Spleen (tissue), 11 donors: Measurements from ENCODE around the gene ITPKB. TPM values are rescaled to one million over a fixed set of nuclear protein-coding genes. Genes with fewer than 3 reads are reported as not detected.
"Not testable (repeated sequence)": the region's sequence is repeated elsewhere in the genome, so short reads cannot be mapped to it uniquely, and the experiment has no call there.

ENCODE experiments used
- DNase-seq: peaks from one replicate; pipeline ENCODE4 v3.0.0-alpha.2; 2020
- H3K27ac ChIP-seq, 8 donors: fragments of 200-600 bp; sonication (generic) in 7 of 8; 1 replicate in 4 of 8; 2 replicates in 4 of 8; pipeline versions ENCODE4 v1.5.0 to v1.8.0; 2016 to 2021; ENCODE audit warnings: inconsistent platforms in 4 of 8, mild to moderate bottlenecking in 4 of 8, moderate library complexity in 1 of 8
- H3K27me3 ChIP-seq, 7 donors: fragments of 200-600 bp; sonication (generic) in 6 of 7; replicated peaks in 1 of 7; 1 replicate in 4 of 7; 2 replicates in 3 of 7; pipeline versions ENCODE4 v1.5.0 to v1.8.0; 2016 to 2021; ENCODE audit warnings: inconsistent platforms in 3 of 7, mild to moderate bottlenecking in 1 of 7
- H3K36me3 ChIP-seq, 6 donors: fragments of 200-600 bp; sonication (generic) in 5 of 6; 1 replicate in 4 of 6; 2 replicates in 2 of 6; pipeline versions ENCODE4 v1.5.0 to v1.8.0; 2016 to 2021; ENCODE audit warnings: inconsistent platforms in 2 of 6
- H3K4me1 ChIP-seq, 6 donors: fragments of 200-600 bp; sonication (generic) in 5 of 6; 1 replicate in 3 of 6; 2 replicates in 3 of 6; pipeline versions ENCODE4 v1.5.0 to v1.8.0; 2016 to 2021; ENCODE audit warnings: inconsistent platforms in 3 of 6
- H3K4me3 ChIP-seq, 8 donors: fragments of 200-600 bp; sonication (generic) in 7 of 8; 1 replicate in 4 of 8; 2 replicates in 4 of 8; pipeline versions ENCODE4 v1.5.0 to v1.8.0; 2016 to 2021; ENCODE audit warnings: inconsistent platforms in 4 of 8, mild to moderate bottlenecking in 4 of 8, moderate library complexity in 2 of 8
- H3K9me3 ChIP-seq, 8 donors: fragments of 200-600 bp; sonication (generic) in 7 of 8; 1 replicate in 4 of 8; 2 replicates in 4 of 8; pipeline versions ENCODE4 v1.5.0 to v1.8.0; 2016 to 2021; ENCODE audit warnings: inconsistent platforms in 4 of 8
- CTCF ChIP-seq, 11 experiments: fragments of 200-600 bp in 7 of 11; fragments of 450-650 bp in 4 of 11; sonication (generic) in 4 of 11; IDR thresholded peaks in 8 of 11; conservative IDR thresholded peaks in 3 of 11; 1 replicate in 7 of 11; 2 replicates in 4 of 11; pipeline versions ENCODE4 v1.4.0 to v1.8.0; 2016 to 2021; ENCODE audit warnings: antibody characterized with exemption in 11 of 11, inconsistent platforms in 4 of 11, mild to moderate bottlenecking in 1 of 11
- POLR2A ChIP-seq, 3 donors: fragments of 450-650 bp; IDR thresholded peaks; one replicate each; pipeline ENCODE4 v1.5.1; 2017; ENCODE audit warnings: antibody characterized with exemption in 3 of 3, mild to moderate bottlenecking in 1 of 3
- POLR2AphosphoS5 ChIP-seq, 3 donors: sonication (generic); formaldehyde crosslinking; IDR thresholded peaks; one replicate each; pipeline ENCODE4 v1.5.1; 2017; ENCODE audit warnings: antibody characterized with exemption in 3 of 3
- WGBS, 5 donors: extraction: QIAGEN DNeasy Blood & Tissue Kit in 3 of 5; methylation state at CpG; one replicate each; pipeline versions ENCODE4 v1.1.5 to v1.1.7; 2013 to 2018; 5-methylcytosine and 5-hydroxymethylcytosine counted together
- intact Hi-C: fragments of 100-400 bp; cut with DNase I; formaldehyde crosslinking; loops from one replicate; pipeline ENCODE4 v1.15.0; 2023; ENCODE audit warnings: low total_unique reads
- polyA plus RNA-seq, 3 donors: library from polyadenylated mRNA; stranded (reverse); fragments of 200-250 nt; gene quantifications; one replicate each; pipeline ENCODE4 v1.2.1, GENCODE V29; 2013
- total RNA-seq, 7 donors: library from RNA; depleted of rRNA in 3 of 7; stranded (reverse); fragments of >200 nt in 3 of 7; fragmentation: NEBNext Ultra II Directional in 4 of 7; extraction: Animal tissue kit (Norgen Biotek cat#: 25700) in 4 of 7; gene quantifications; one replicate each; pipeline versions ENCODE4 v1.1.0 to v1.2.1, GENCODE V29; 2016 to 2021
- donor health status: healthy with polysubstance abuse.
- donor health status: DM: no; HTN: no; CAD: no; lungs with moderate emphysema.
- donor health status: DM: no; HTN: no; CAD: no.
- donor health status: Bipolar disorder and iron deficiency.
- donor health status: healthy.
- donor health status: DM: no; HTN: no; CAD: no.
- donor health status: DM: yes; HTN: yes; CAD: no.

The ITPKB gene
- total and polyA plus RNA-seq, 10 donors, result 8.5 to 74.6 (median 59.6) TPM

GRCh38 chr1:226641671-226642231, 97.3 kb downstream of the ITPKB start:
- no peak overlapping the region for H3K4me3 ChIP-seq
- no peaks in the 10 kb centered on the region for H3K27me3 ChIP-seq
- DNase-seq, result peak; percentile 70
- 91 to 97% (median 94%) methylated on average over 11 to 23 of the region's 23 CpGs for WGBS, 5 donors
- intact Hi-C loops, result no loop called here
- no peaks in the 10 kb centered on the region for H3K9me3 ChIP-seq
- peaks cover 3 to 91% (median 61%) of the 10 kb centered on the region in 6 donors for H3K36me3 ChIP-seq
- peaks cover 22 to 91% (median 61%) of the 10 kb centered on the region in 6 donors for H3K4me1 ChIP-seq
- TF ChIP-seq POLR2A (IDR thresholded peaks at IDR 0.05) (no peak), CTCF (IDR thresholded peaks at IDR 0.05 in 8 of 11, conservative IDR thresholded peaks at IDR 0.05 in 3 of 11) (no peak), POLR2AphosphoS5 (IDR thresholded peaks at IDR 0.05) (peak in 1 of 3 donors; percentile 61)
- peak overlapping the region in 1 of 8 donors; percentile 25 for H3K27ac ChIP-seq

GRCh38 chr1:226640321-226641136, 98.6 kb downstream of the ITPKB start:
- Histone ChIP-seq H3K4me1 (peaks cover 20 to 90% (median 61%) of the 10 kb centered on the region in 6 donors), H3K27ac (peak overlapping the region in 4 of 8 donors; percentile 16 to 67 (median 28))
- intact Hi-C loops, result no loop called here

GRCh38 chr1:226639631-226640061, 99.4 kb downstream of the ITPKB start:
- DNase-seq, result peak; percentile 73
- intact Hi-C loops, result no loop called here

More at GRCh38 chr1:226640321-226641136, 98.6 kb downstream of the ITPKB start:
- H3K36me3 ChIP-seq, result peaks cover 3 to 91% (median 61%) of the 10 kb centered on the region in 6 donors
- peak; percentile 72 for DNase-seq
- WGBS, 5 donors, result 77 to 84% (median 81%) methylated on average over 21 to 23 of the region's 23 CpGs
- H3K9me3 ChIP-seq, result no peaks in the 10 kb centered on the region
- H3K4me3 ChIP-seq, result no peak overlapping the region
- peak in 2 of 3 donors; percentile 17 to 29 for TF ChIP-seq POLR2AphosphoS5 (IDR thresholded peaks at IDR 0.05)
- TF ChIP-seq POLR2A (IDR thresholded peaks at IDR 0.05), result no peak
- TF ChIP-seq CTCF (IDR thresholded peaks at IDR 0.05 in 8 of 11, conservative IDR thresholded peaks at IDR 0.05 in 3 of 11), result no peak
- H3K27me3 ChIP-seq, result no peaks in the 10 kb centered on the region

GRCh38 chr1:226639206-226639605, 99.9 kb downstream of the ITPKB start:
- H3K9me3 ChIP-seq, H3K27me3 ChIP-seq, H3K4me3 ChIP-seq, intact Hi-C loops: not testable (repeated sequence)
- peak; percentile 61 for DNase-seq
- Histone ChIP-seq H3K27ac (peak overlapping the region in 1 of 8 donors; percentile 15), H3K4me1 (peaks cover 19 to 90% (median 60%) of the 10 kb centered on the region in 6 donors), H3K36me3 (peaks cover 3 to 91% (median 70%) of the 10 kb centered on the region in 6 donors)
- WGBS, 5 donors, result 89 to 95% (median 94%) methylated on average over 7 to 8 of the region's 8 CpGs

More at GRCh38 chr1:226639631-226640061, 99.4 kb downstream of the ITPKB start:
- TF ChIP-seq POLR2A (IDR thresholded peaks at IDR 0.05), result no peak
- TF ChIP-seq POLR2AphosphoS5 (IDR thresholded peaks at IDR 0.05), result peak in 1 of 3 donors; percentile 56
- 88 to 96% (median 95%) methylated on average over 16 to 18 of the region's 18 CpGs for WGBS, 5 donors
- Histone ChIP-seq H3K27me3 (no peaks in the 10 kb centered on the region), H3K9me3 (no peaks in the 10 kb centered on the region), H3K4me3 (no peak overlapping the region), H3K36me3 (peaks cover 3 to 91% (median 66%) of the 10 kb centered on the region in 6 donors), H3K4me1 (peaks cover 17 to 90% (median 60%) of the 10 kb centered on the region in 6 donors), H3K27ac (peak overlapping the region in 2 of 8 donors; percentile 25 to 67)

- intact Hi-C loops, result no loop called here
- no peak overlapping the region for H3K4me3 ChIP-seq
- peaks cover 3 to 94% (median 72%) of the 10 kb centered on the region in 6 donors for H3K36me3 ChIP-seq
- no peaks in the 10 kb centered on the region for H3K27me3 ChIP-seq
- WGBS, 5 donors, result 87 to 95% (median 91%) methylated on average over 16 of the region's 16 CpGs
- TF ChIP-seq CTCF (IDR thresholded peaks at IDR 0.05 in 8 of 11, conservative IDR thresholded peaks at IDR 0.05 in 3 of 11) (no peak), POLR2AphosphoS5 (IDR thresholded peaks at IDR 0.05) (peak in 2 of 3 donors; percentile 8 to 33), POLR2A (IDR thresholded peaks at IDR 0.05) (no peak)
- H3K27ac ChIP-seq, result peak overlapping the region in 3 of 8 donors; percentile 46 to 62 (median 47)
- no peaks in the 10 kb centered on the region for H3K9me3 ChIP-seq
- peak; percentile 66 for DNase-seq
- H3K4me1 ChIP-seq, result peaks cover 20 to 90% (median 60%) of the 10 kb centered on the region in 6 donors
Measured at GRCh38 chr1:226638608-226639007, 100.5 kb downstream of the ITPKB start.
